HT-29 (cell line): Measurements from ENCODE around the gene ATRNL1. TPM values are rescaled to one million over a fixed set of nuclear protein-coding genes. Genes with fewer than 3 reads are reported as not detected.

ENCODE experiments used
- DNase-seq: peaks from one replicate; pipeline ENCODE4 v3.0.0-alpha.2; 2015; ENCODE audit warnings: low spot score
- total RNA-seq: library from RNA; depleted of rRNA; stranded (reverse); fragments of >200 nt; shearing (Covaris generic); gene quantifications from 2 replicates; pipeline ENCODE4 v1.2.3, GENCODE V29; 2014; rRNA removed

ATRNL1 gene
- total RNA-seq, 1 experiment from 2014 or later: not detected

DNA sequence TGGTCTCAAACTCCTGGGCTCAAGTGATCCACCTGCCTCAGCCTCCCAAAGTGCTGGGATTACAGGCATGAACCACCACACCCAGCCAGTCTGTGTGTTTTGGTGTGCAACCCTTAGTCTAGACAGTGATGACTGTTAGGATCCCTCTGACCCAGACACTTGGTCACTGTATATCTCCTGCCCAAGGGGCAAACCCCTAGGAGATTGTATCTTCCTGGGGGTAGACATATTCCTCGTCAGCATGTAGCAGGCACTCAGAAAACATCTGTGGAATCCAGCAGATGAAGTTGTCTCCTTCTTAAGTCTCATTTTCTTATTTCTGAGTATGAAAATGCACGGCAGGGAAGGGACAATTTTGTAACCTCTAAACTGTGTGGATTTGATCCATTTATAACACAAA is 887.3 kb downstream of the ATRNL1 start:
- no peak for DNase-seq

DNA sequence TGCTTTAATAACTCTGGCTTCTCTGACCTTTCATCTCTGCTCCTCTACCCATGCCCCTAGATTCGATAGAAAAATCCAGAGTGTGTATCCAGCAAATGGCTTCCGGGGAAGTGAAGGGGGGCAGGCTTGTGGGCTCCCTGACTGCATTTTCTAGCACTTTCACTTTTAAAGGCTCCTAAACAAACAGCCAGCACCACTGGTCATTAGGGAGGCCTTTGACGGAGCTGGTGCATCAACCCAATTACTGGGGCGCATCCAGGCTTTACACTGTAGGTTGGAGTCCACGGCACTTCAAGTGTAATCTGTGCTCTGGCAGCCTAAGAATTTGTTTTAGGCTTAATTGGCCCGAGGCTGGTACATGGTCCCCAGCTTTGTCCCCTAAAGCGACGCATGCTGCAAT is 887.9 kb downstream of the ATRNL1 start:
- DNase-seq: no peak

DNA sequence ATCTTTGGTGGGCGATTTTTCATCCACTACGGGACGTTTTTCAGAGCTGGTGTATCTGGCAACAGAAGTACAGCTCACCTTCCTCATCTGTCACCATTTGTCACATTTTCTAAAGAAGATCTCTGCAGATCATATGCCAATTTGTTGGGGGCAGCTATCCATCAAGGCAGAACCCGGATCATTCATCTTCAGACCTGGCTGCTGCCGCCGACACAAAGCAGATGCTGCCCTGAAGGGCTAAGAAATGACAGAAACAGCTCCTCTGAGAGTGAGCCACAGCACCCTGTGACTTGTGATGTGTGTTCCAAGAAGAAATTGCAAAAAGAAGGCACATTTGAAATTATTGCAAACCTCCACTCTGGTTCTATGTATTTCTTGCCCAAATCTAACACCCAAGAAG is 888.9 kb downstream of the ATRNL1 start:
- no peak for DNase-seq

DNA sequence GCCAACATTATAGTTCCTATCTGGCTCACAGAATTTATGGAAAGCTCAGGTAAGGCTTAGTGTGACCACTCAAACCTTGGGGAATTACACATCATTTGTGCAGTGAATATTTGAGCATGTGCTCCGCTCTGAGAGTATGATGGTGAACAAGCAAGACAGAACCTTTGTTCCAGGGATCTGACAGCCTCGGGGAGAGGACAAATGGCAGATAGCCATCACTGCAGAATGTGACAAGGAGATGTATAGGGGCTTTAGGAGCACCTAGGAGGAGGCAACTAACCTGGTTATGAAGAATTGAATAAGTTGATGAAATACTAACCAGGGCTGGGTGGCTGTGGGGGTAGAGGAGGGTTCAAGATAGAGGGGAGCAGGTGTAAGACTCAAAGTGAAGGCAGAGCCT is 889.4 kb downstream of the ATRNL1 start:
- DNase-seq: no peak

DNA sequence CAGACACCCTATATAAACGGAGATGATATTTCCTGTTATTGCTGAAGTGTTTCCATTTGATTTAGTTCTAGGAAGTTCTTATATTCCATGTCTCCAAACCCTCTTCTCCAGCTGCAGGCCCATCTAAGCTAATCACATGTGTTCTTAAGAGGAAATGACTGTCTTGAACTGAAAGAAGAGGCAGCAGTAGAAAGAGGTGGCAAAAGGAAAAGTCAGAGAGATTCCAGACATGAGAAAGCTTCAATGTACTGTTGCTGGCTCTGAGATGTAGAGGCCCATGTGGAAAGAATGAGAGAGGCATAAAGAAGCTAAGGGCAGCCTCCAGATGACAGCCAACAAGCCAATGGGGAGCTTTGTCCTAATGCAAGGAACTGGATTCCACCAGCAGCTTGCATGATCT is 892.6 kb downstream of the ATRNL1 start:
- DNase-seq: no peak

DNA sequence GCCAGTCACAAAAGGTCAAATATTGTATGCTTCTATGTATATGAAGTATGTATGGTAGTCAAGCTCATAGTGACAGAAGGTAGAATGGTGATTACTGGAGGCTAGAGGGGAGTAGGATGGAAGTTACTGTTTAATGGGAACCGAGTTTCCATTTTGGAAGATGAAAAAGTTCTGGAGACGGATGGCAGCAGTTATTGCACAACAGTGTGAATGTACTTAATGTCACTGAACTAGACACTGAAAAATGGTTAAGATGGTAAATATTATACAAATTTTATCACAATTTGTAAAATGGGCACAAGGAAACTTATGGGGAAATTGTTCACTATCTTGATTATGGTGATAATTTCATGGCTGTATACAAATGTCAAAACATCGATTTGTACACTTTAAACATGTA is 895.2 kb downstream of the ATRNL1 start:
- DNase-seq: no peak

DNA sequence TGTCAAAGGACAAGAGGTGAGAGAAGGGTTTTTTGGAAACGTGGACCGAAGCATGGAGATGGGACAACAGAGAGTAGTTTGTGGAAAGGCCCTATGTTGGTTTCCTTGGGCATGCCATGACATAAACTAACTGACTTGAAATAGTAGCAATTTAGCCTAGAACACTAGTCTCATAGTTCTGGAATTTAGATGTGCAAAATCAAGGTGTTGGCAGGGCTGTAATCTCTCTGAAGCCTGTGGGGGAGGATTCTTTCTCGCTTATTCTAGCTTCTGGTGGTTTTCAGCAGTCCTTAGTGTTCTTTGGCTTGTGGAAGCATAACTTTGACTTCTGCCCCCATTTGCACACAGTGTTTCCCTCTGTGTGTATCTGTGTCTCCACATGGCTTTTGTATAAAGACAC is 896.5 kb downstream of the ATRNL1 start:
- DNase-seq: no peak

DNA sequence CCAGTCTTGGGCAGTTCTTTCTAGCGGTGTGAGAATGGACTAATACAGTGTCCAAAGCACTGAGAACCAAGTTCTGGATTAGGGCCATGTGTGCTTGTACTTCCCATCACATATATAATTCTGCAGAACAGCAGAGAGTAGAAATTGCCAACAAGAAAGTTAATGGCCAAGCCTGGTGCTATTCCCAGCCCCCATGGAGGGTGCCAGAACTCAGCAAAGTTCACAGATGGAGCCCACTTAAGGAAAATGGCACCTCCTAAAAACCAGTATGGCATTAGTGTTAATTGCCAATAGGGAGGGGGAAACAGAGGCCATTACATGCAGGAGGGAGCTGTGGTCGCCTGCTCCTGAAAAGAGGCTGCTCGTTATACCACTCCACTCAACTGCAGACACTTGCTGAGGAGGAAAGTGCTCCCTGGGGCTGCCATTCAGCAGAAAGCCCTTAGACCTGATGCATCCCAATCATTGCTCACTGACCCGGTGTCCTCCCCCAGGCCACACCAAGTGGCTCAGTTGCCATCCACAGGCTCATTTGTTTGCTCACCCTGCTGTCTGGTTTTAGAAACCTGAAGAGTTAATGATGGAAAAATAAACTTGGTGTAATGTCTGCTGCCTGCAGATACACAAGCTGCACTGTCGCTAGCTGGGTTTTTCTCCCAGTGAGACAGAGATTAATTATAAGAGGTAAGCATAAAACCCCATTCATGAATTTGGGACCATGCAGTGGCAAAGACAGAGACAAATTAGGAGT is 899.2 kb downstream of the ATRNL1 start:
- DNase-seq: no peak

DNA sequence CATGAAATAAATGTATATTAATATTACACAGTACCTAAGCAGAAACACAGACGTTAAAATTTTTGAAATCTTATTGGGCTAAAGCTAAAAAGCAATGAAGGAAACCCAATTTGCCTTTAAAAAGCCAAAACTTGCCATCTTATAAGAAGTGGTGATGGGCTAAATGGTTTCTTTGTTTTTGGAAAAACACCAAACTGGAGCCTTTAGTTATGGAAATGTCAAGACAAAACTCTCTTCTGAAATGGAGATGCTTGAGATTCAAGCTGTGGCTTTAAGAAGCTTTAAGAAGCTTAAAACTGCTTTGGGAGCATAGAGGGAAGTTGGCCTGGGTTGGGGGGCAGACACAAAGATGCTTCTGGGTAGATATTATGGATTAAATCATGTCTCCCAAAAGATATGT is 902.9 kb downstream of the ATRNL1 start:
- DNase-seq: no peak

DNA sequence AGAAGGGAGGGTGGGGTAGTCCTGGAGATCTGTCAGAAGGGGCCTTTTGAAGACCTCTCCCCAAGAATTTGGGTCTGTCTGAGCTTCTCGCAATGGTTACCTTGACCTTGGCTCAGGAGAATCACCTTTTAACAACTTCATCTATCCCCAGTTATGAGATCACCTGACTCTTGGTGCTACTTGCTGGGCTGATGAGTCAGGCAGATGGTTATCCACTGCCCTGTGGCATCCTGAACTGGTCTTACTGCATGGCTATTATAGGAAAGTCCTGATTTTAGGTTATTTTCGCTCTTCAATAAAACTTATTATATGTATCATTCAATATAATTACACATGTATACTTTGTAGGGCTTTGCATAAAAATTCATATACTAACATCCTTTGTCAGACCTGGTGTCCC is 905.1 kb downstream of the ATRNL1 start:
- DNase-seq: no peak

Other genes with a start within 250 kb of the ATRNL1 start
- gene TRUB1, start 155.2 kb upstream of the ATRNL1 start, total RNA-seq: 16.8 and 23.5 TPM in 2 replicates